ENCODE measurements around the gene DAGLB. TPM values are rescaled to one million over a fixed set of nuclear protein-coding genes. Genes with fewer than 3 reads are reported as not detected.
"Not testable (repeated sequence)": the region's sequence is repeated elsewhere in the genome, so short reads cannot be mapped to it uniquely, and the experiment has no call there.

DAGLB gene
- polyA plus RNA-seq, 3 donors = 15.2 to 47.0 (median 16.4) TPM

GRCh38 chr7:6465862-6466261 lies 18.1 kb upstream of the DAGLB start:
- H3K9me3 ChIP-seq (replicated peaks in 1 of 2; ENCODE audit: control insufficient read depth in 1 of 2, insufficient read depth in 1 of 2, low read length in 2 of 2) = no peaks in the 10 kb centered on the region
- TF ChIP-seq CTCF (IDR thresholded peaks at IDR 0.05) = no peak
- intact Hi-C loops (cut with micrococcal nuclease) = no loop called here

GRCh38 chr7:6463609-6464008 lies 15.9 kb upstream of the DAGLB start:
- peaks cover 59 to 81% of the 10 kb centered on the region in 2 donors for H3K36me3 ChIP-seq (replicated peaks in 1 of 2; ENCODE audit: control insufficient read depth in 1 of 2, insufficient read depth in 2 of 2, low read length in 2 of 2)
- peaks cover 59 to 75% of the 10 kb centered on the region in 2 donors for H3K36me3 Mint-ChIP-seq
- H3K27me3 ChIP-seq (ENCODE audit: control insufficient read depth in 2 of 2, insufficient read depth in 2 of 2, low read length in 2 of 2); H3K9ac ChIP-seq (ENCODE audit: insufficient read depth, low read length, poor library complexity, severe bottlenecking); DNase-seq; H4K20me1 ChIP-seq (ENCODE audit: insufficient read depth, low read length); H3K4me3 Mint-ChIP-seq; H3K9me3 Mint-ChIP-seq; H3K4me2 ChIP-seq (replicated peaks; ENCODE audit: extremely low read depth, low read length, poor library complexity, severe bottlenecking); H3K4me1 Mint-ChIP-seq; H3K9me3 ChIP-seq (replicated peaks in 1 of 2; ENCODE audit: control insufficient read depth in 1 of 2, insufficient read depth in 1 of 2, low read length in 2 of 2); H3K27ac ChIP-seq (ENCODE audit: low read depth in 1 of 2, low read length in 2 of 2); H2AFZ ChIP-seq (ENCODE audit: insufficient read depth, low read depth, low read length, poor library complexity, severe bottlenecking); H3K79me2 ChIP-seq (ENCODE audit: insufficient read depth, low read length); intact Hi-C loops (cut with micrococcal nuclease); H3K4me3 ChIP-seq (replicated peaks in 1 of 3; ENCODE audit: low read depth in 2 of 3, low read length in 3 of 3); H3K27me3 Mint-ChIP-seq (ENCODE audit: low read depth in 3 of 3); H3K4me1 ChIP-seq (ENCODE audit: control insufficient read depth in 1 of 2, insufficient read depth in 2 of 2, low read length in 2 of 2); H3K27ac Mint-ChIP-seq: not testable (repeated sequence)
- whole genome bisulfite sequencing (ENCODE audit: insufficient coverage) = no CpG with 5 or more reads among the region's 5 CpGs

More at GRCh38 chr7:6465862-6466261, 18.1 kb upstream of the DAGLB start:
- Histone ChIP-seq H3K4me3 (replicated peaks in 1 of 3; ENCODE audit: low read depth in 2 of 3, low read length in 3 of 3) (no peak overlapping the region), H3K27me3 (ENCODE audit: control insufficient read depth in 2 of 2, insufficient read depth in 2 of 2, low read length in 2 of 2) (no peaks in the 10 kb centered on the region), H3K4me2 (replicated peaks; ENCODE audit: extremely low read depth, low read length, poor library complexity, severe bottlenecking) (no peak overlapping the region), H3K36me3 (replicated peaks in 1 of 2; ENCODE audit: control insufficient read depth in 1 of 2, insufficient read depth in 2 of 2, low read length in 2 of 2) (peaks cover 77 to 93% of the 10 kb centered on the region in 2 donors), H3K4me1 (ENCODE audit: control insufficient read depth in 1 of 2, insufficient read depth in 2 of 2, low read length in 2 of 2) (no peaks in the 10 kb centered on the region), H2AFZ (ENCODE audit: insufficient read depth, low read depth, low read length, poor library complexity, severe bottlenecking) (no peak overlapping the region), H3K9ac (ENCODE audit: insufficient read depth, low read length, poor library complexity, severe bottlenecking) (no peak overlapping the region), H3K27ac (ENCODE audit: low read depth in 1 of 2, low read length in 2 of 2) (no peak overlapping the region), H4K20me1 (ENCODE audit: insufficient read depth, low read length) (peaks cover 3% of the 10 kb centered on the region), H3K79me2 (ENCODE audit: insufficient read depth, low read length) (no peaks in the 10 kb centered on the region)
- WGBS (ENCODE audit: insufficient coverage) = 100% methylated on average over 7 of the region's 8 CpGs
- peaks cover 0 to 4% (median 0%) of the 10 kb centered on the region in 7 donors for H3K9me3 Mint-ChIP-seq
- DNase-seq = no peak
- peaks cover 0 to 2% (median 2%) of the 10 kb centered on the region in 3 donors for H3K27me3 Mint-ChIP-seq (ENCODE audit: low read depth in 3 of 3)
- no peaks in the 10 kb centered on the region for H3K4me1 Mint-ChIP-seq
- peaks cover 79 to 91% of the 10 kb centered on the region in 2 donors for H3K36me3 Mint-ChIP-seq
- H3K27ac Mint-ChIP-seq = peak overlapping the region in 1 of 7 donors; percentile 47
- no peak overlapping the region for H3K4me3 Mint-ChIP-seq

All from CD14-positive monocyte (primary cell).